Uterus (tissue), 2 donors: Measurements from ENCODE around the gene BLNK.

Experiments used
- POLR2A ChIP-seq, 2 donors: fragments of 450-650 bp; IDR thresholded peaks; one replicate each; pipeline ENCODE4 v1.6.1; 2016; ENCODE audit warnings: antibody characterized with exemption in 2 of 2, mild to moderate bottlenecking in 1 of 2, moderate library complexity in 1 of 2
- TF ChIP-seq, protein P1 (sequence below), 4 experiments: fragments of 200-600 bp in 2 of 4; fragments of 450-650 bp in 2 of 4; sonication (generic) in 2 of 4; IDR thresholded peaks; one replicate each; pipeline ENCODE4 v1.5.1; 2016 to 2019; ENCODE audit warnings: antibody characterized with exemption in 4 of 4, mild to moderate bottlenecking in 2 of 4, moderate library complexity in 1 of 4

DNA sequence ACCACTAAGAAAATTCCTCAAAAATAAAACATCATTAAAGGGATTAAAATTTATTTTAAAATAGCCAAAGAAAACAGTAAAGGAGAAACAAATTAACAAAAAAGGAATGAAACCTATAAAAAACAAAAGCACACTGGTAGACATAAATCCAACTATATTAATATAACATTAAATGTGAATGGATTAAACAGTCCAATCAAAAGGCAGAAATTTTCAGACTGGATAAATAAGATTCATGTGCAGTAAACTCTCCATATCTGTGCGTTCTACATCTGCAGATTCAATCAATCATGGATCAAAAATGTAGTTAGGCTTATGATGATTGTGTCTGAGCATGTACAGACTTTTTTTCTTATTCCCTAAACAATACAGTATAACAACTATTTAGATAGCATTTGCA lies 98.7 kb downstream of the BLNK start:
- TF ChIP-seq, protein P1, sequence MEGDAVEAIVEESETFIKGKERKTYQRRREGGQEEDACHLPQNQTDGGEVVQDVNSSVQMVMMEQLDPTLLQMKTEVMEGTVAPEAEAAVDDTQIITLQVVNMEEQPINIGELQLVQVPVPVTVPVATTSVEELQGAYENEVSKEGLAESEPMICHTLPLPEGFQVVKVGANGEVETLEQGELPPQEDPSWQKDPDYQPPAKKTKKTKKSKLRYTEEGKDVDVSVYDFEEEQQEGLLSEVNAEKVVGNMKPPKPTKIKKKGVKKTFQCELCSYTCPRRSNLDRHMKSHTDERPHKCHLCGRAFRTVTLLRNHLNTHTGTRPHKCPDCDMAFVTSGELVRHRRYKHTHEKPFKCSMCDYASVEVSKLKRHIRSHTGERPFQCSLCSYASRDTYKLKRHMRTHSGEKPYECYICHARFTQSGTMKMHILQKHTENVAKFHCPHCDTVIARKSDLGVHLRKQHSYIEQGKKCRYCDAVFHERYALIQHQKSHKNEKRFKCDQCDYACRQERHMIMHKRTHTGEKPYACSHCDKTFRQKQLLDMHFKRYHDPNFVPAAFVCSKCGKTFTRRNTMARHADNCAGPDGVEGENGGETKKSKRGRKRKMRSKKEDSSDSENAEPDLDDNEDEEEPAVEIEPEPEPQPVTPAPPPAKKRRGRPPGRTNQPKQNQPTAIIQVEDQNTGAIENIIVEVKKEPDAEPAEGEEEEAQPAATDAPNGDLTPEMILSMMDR (IDR thresholded peaks at IDR 0.05), result no peak
- no peak for TF ChIP-seq POLR2A (IDR thresholded peaks at IDR 0.05)
